ENCODE data around the gene RNPEP.
"Not testable (repeated sequence)": the region's sequence is repeated elsewhere in the genome, so short reads cannot be mapped to it uniquely, and the experiment has no call there.

The RNPEP gene

GRCh38 chr1:201947697-201948008, 34.8 kb upstream of the RNPEP start:
- no peak overlapping the region for H3K4me3 ChIP-seq (ENCODE audit: low read depth, low read length)
- no peak for DNase-seq (ENCODE audit: low read depth)
- TF ChIP-seq, protein P1, sequence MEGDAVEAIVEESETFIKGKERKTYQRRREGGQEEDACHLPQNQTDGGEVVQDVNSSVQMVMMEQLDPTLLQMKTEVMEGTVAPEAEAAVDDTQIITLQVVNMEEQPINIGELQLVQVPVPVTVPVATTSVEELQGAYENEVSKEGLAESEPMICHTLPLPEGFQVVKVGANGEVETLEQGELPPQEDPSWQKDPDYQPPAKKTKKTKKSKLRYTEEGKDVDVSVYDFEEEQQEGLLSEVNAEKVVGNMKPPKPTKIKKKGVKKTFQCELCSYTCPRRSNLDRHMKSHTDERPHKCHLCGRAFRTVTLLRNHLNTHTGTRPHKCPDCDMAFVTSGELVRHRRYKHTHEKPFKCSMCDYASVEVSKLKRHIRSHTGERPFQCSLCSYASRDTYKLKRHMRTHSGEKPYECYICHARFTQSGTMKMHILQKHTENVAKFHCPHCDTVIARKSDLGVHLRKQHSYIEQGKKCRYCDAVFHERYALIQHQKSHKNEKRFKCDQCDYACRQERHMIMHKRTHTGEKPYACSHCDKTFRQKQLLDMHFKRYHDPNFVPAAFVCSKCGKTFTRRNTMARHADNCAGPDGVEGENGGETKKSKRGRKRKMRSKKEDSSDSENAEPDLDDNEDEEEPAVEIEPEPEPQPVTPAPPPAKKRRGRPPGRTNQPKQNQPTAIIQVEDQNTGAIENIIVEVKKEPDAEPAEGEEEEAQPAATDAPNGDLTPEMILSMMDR (conservative IDR thresholded peaks at IDR 0.05; ENCODE audit: low read depth, low read length) = no peak

- TF ChIP-seq, protein P1 (conservative IDR thresholded peaks at IDR 0.05; ENCODE audit: low read depth, low read length) = no peak
- no peak overlapping the region for H3K4me3 ChIP-seq (ENCODE audit: low read depth, low read length)
- no peak for DNase-seq (ENCODE audit: low read depth)
These were observed 33.0 kb upstream of the RNPEP start for GRCh38 chr1:201949491-201949890.

DNA sequence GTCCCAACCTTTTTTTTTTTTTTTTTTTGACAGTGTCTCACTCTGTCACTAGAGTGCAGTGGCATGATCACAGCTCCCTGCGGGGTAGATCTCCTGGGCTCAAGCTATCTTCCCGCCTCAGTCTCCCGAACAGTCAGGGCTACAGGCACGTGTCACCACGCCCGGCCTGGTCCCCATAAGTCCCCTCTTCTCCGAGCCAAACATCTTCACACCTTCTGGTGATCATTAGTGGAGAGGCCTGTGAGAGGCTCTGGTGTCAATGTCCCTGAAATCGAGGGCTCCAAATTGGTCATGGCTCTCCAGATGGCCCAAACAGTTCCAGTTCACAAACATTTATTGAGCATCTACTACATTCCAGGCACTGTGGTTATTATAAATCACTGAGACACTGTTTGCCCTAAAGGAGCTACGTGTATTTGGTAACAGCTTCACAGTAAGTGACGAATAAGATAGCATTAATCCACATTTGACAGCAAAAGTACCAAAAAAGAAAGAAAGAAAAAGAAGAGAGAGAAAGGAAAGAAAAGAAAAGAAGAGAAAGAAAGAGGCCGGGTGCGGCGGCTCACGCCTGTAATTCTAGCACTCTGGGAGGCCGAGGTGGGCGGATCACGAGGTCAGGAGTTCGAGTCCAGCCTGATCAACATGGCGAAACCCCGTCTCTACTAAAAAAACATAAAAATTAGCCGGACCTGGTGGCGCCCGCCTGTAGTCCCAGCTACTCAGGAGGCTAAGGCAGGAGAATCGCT, 28.0 kb upstream of the RNPEP start:
- no peak for DNase-seq (ENCODE audit: low read depth)
- peak overlapping the region; percentile 100 for H3K4me3 ChIP-seq (ENCODE audit: low read depth, low read length)
- TF ChIP-seq, protein P1 (conservative IDR thresholded peaks at IDR 0.05; ENCODE audit: low read depth, low read length) = no peak

DNA sequence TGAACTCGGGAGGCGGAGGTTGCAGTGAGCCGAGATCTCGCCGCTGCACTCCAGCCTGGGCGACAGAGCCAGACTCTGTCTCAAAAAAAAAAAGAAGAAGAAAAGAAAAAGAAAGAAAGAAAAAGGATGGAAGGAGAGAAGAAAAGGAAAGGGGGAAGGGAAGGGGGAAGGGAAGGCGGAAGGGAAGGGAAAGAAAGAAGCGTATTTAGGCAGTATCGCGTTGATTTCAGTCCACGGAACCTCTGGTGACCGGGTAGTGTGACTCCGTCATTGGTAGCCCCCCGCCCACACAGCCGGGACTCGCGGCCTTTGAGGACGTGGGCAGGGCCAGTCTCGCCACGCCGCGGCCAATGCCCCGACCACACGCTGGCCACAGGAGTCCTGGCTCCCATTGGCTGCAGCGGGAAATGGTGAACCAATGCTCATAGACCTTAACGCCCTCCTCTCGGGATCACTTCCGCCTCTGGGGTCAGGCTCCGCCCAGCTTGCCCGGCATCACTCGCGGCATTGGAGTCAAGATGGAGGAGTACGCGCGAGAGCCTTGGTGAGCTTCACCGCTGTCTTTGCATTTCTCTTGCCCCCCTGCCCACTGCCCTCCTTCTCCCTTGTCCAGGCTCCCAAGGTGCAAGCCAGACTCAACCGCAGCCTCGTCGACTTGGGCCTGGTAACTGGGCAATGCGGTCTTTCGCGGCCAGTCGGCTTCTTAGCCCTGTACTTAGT, 27.3 kb upstream of the RNPEP start, which contains the start of gene TIMM17A:
Gene TIMM17A (plus strand): TSS at position 495 of the 720 bp plus-strand sequence. CDS start 24 bp downstream, at position 519.
- TF ChIP-seq, protein P1 (conservative IDR thresholded peaks at IDR 0.05; ENCODE audit: low read depth, low read length) = no peak
- H3K4me3 ChIP-seq (ENCODE audit: low read depth, low read length) = peak within 1 kb of the TSS; percentile 100
- peak; percentile 99 for DNase-seq (ENCODE audit: low read depth)

DNA sequence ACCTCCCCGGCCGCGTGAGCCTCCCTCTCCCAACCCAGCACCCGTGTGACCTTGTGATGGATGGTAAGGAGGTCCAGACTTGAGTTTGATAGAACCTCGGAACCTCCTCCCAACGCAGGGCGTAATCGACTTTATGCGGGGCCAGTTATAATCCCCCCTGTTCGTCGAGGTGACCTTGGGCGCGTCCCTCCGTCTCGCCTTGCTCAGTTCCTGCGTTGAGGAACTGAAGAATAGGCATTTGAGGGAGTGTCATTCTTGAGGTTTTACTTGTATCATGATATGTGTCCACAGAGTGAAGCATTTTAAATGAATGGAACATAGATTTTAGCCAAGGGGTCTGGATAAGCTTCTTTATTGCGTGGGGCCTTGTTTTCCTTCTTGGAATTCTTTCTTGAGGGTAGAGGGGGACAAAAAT, 26.7 kb upstream of the RNPEP start:
- H3K4me3 ChIP-seq (ENCODE audit: low read depth, low read length) = peak overlapping the region; percentile 100
- TF ChIP-seq, protein P1 (conservative IDR thresholded peaks at IDR 0.05; ENCODE audit: low read depth, low read length) = no peak
- no peak for DNase-seq (ENCODE audit: low read depth)

GRCh38 chr1:201958348-201958747, 24.1 kb upstream of the RNPEP start:
- H3K4me3 ChIP-seq (ENCODE audit: low read depth, low read length) = no peak overlapping the region
- TF ChIP-seq, protein P1 (conservative IDR thresholded peaks at IDR 0.05; ENCODE audit: low read depth, low read length) = no peak
- DNase-seq (ENCODE audit: low read depth) = no peak

DNA sequence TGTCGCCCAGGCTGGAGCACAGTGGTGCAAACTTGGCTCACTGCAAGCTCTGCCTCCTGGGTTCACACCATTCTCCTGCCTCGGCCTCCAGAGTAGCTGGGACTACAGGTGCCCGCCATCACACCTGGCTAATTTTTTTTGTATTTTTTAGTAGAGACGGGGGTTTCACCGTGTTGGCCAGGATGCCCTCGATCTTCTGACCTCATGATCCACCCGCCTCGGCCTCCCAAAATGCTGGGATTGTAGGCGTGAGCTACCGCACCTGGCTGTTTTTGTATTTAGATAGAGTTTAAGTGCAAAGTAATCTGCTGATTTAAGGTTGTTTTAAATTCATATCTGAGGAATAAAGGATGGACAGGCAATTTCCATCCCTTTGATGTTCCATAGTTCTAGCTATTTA, 20.1 kb upstream of the RNPEP start:
- DNase-seq (ENCODE audit: low read depth) = not testable (repeated sequence)

More for the DNA sequence above, 20.1 kb upstream of the RNPEP start:
- not testable (repeated sequence) for H3K4me3 ChIP-seq (ENCODE audit: low read depth, low read length)
